ENCODE results near the gene YPEL1.
"Not testable (repeated sequence)": the region's sequence is repeated elsewhere in the genome, so short reads cannot be mapped to it uniquely, and the experiment has no call there.

Gene YPEL1

GRCh38 chr22:21682385-21683175, 53.0 kb downstream of the YPEL1 start:
- DNase-seq, result peak; percentile 15
- Mint-ChIP-seq H3K27ac (no peak overlapping the region), H3K27me3 (no peaks in the 10 kb centered on the region), H3K36me3 (peaks cover 31% of the 10 kb centered on the region), H3K4me1 (no peaks in the 10 kb centered on the region), H3K9me3 (no peaks in the 10 kb centered on the region), H3K4me3 (no peak overlapping the region)
- CTCF ChIA-PET, result interaction anchor here (0.7 kb wide), 1 partner anchor 826 kb away, joined by 3 read pairs; the partner anchor contains the start of gene ZNF280B

GRCh38 chr22:21681566-21682370, 53.8 kb downstream of the YPEL1 start:
- H3K27me3 Mint-ChIP-seq, result no peaks in the 10 kb centered on the region
- no peak overlapping the region for H3K27ac Mint-ChIP-seq
- DNase-seq, result no peak
- H3K36me3 Mint-ChIP-seq, result peaks cover 31% of the 10 kb centered on the region
- H3K4me3 Mint-ChIP-seq, result no peak overlapping the region
- no peaks in the 10 kb centered on the region for H3K9me3 Mint-ChIP-seq
- CTCF ChIA-PET, result no interaction called here
- no peaks in the 10 kb centered on the region for H3K4me1 Mint-ChIP-seq

- H3K27me3 Mint-ChIP-seq, result no peaks in the 10 kb centered on the region
- CTCF ChIA-PET, result no interaction called here
- H3K36me3 Mint-ChIP-seq, result peaks cover 38% of the 10 kb centered on the region
- H3K4me1 Mint-ChIP-seq, result no peaks in the 10 kb centered on the region
- DNase-seq, result no peak
- H3K9me3 Mint-ChIP-seq, result no peaks in the 10 kb centered on the region
- no peak overlapping the region for H3K4me3 Mint-ChIP-seq
- H3K27ac Mint-ChIP-seq, result no peak overlapping the region
These were observed 54.6 kb downstream of the YPEL1 start for GRCh38 chr22:21680830-21681565.

- no peak for DNase-seq
- Mint-ChIP-seq H3K4me1 (no peaks in the 10 kb centered on the region), H3K4me3 (no peak overlapping the region), H3K27ac (no peak overlapping the region), H3K9me3 (no peaks in the 10 kb centered on the region), H3K27me3 (no peaks in the 10 kb centered on the region), H3K36me3 (peaks cover 47% of the 10 kb centered on the region)
- CTCF ChIA-PET, result no interaction called here
These were observed 56.2 kb downstream of the YPEL1 start for GRCh38 chr22:21679383-21679782.

- CTCF ChIA-PET, H3K4me3 Mint-ChIP-seq, H3K4me1 Mint-ChIP-seq, H3K27ac Mint-ChIP-seq, H3K27me3 Mint-ChIP-seq, H3K9me3 Mint-ChIP-seq, DNase-seq: not testable (repeated sequence)
- peaks cover 50% of the 10 kb centered on the region for H3K36me3 Mint-ChIP-seq
These were observed 56.8 kb downstream of the YPEL1 start for GRCh38 chr22:21678842-21679241.

- Mint-ChIP-seq H3K4me3 (no peak overlapping the region), H3K27me3 (no peaks in the 10 kb centered on the region), H3K4me1 (no peaks in the 10 kb centered on the region), H3K36me3 (peaks cover 52% of the 10 kb centered on the region), H3K27ac (no peak overlapping the region), H3K9me3 (no peaks in the 10 kb centered on the region)
- CTCF ChIA-PET, result no interaction called here
- DNase-seq, result no peak
These were observed 57.8 kb downstream of the YPEL1 start for GRCh38 chr22:21677606-21678443.

- Mint-ChIP-seq H3K27ac (no peak overlapping the region), H3K9me3 (no peaks in the 10 kb centered on the region), H3K36me3 (peaks cover 56% of the 10 kb centered on the region), H3K4me1 (peaks cover 1% of the 10 kb centered on the region), H3K4me3 (no peak overlapping the region), H3K27me3 (no peaks in the 10 kb centered on the region)
- no peak for DNase-seq
- CTCF ChIA-PET, result interaction anchor here (0.6 kb wide), 1 partner anchor 25 kb away, joined by 3 read pairs; no protein-coding TSS in a partner anchor
These were observed 60.9 kb downstream of the YPEL1 start for GRCh38 chr22:21674638-21675245.

GRCh38 chr22:21673534-21674321, 61.9 kb downstream of the YPEL1 start:
- no peak for DNase-seq
- Mint-ChIP-seq H3K9me3 (no peaks in the 10 kb centered on the region), H3K27me3 (no peaks in the 10 kb centered on the region), H3K4me3 (no peak overlapping the region), H3K27ac (no peak overlapping the region), H3K36me3 (peaks cover 62% of the 10 kb centered on the region), H3K4me1 (peaks cover 6% of the 10 kb centered on the region)
- CTCF ChIA-PET, result interaction anchor here (0.6 kb wide), 1 partner anchor 26 kb away, joined by 3 read pairs; no protein-coding TSS in a partner anchor

GRCh38 chr22:21672107-21672629, 63.4 kb downstream of the YPEL1 start:
- Mint-ChIP-seq H3K4me1 (peaks cover 16% of the 10 kb centered on the region), H3K4me3 (no peak overlapping the region), H3K27me3 (no peaks in the 10 kb centered on the region), H3K9me3 (no peaks in the 10 kb centered on the region), H3K27ac (no peak overlapping the region), H3K36me3 (peaks cover 54% of the 10 kb centered on the region)
- CTCF ChIA-PET, result no interaction called here
- DNase-seq, result no peak

- Mint-ChIP-seq H3K4me3 (peak overlapping the region; percentile 21), H3K27me3 (no peaks in the 10 kb centered on the region), H3K27ac (no peak overlapping the region), H3K4me1 (peaks cover 36% of the 10 kb centered on the region), H3K9me3 (no peaks in the 10 kb centered on the region), H3K36me3 (peaks cover 30% of the 10 kb centered on the region)
- CTCF ChIA-PET, result no interaction called here
- DNase-seq, result no peak
These were observed 66.6 kb downstream of the YPEL1 start for GRCh38 chr22:21669026-21669425.

GRCh38 chr22:21666786-21667185, 68.8 kb downstream of the YPEL1 start:
- no peak for DNase-seq
- peaks cover 2% of the 10 kb centered on the region for H3K27me3 Mint-ChIP-seq
- peaks cover 14% of the 10 kb centered on the region for H3K36me3 Mint-ChIP-seq
- H3K9me3 Mint-ChIP-seq, result no peaks in the 10 kb centered on the region
- H3K4me1 Mint-ChIP-seq, result peaks cover 36% of the 10 kb centered on the region
- H3K4me3 Mint-ChIP-seq, result peak overlapping the region; percentile 100
- CTCF ChIA-PET, result interaction anchor here (0.6 kb wide), 1 partner anchor 295 kb away, joined by 4 read pairs; no protein-coding TSS in a partner anchor
- H3K27ac Mint-ChIP-seq, result peak overlapping the region; percentile 98

GRCh38 chr22:21665047-21665851, 70.3 kb downstream of the YPEL1 start:
- Mint-ChIP-seq H3K27ac (peak overlapping the region; percentile 98), H3K9me3 (no peaks in the 10 kb centered on the region), H3K4me1 (peaks cover 36% of the 10 kb centered on the region), H3K27me3 (peaks cover 12% of the 10 kb centered on the region), H3K36me3 (peaks cover 8% of the 10 kb centered on the region), H3K4me3 (peak overlapping the region; percentile 100)
- no peak for DNase-seq
- CTCF ChIA-PET, result interaction anchor here (0.7 to 1.3 kb wide), 2 partner anchors 19 to 22 kb away, joined by 3 read pairs; no protein-coding TSS in a partner anchor

Measured in activated naive CD4-positive, alpha-beta T cell treated with anti-CD3 and anti-CD28 coated beads, Interleukin-2, amount 10 ng/mL, durations not matched to agents 7 days and 5 days (primary cell).